IMR-90 (cell line): ENCODE data around the gene SMIM26. TPM values are rescaled to one million over a fixed set of nuclear protein-coding genes. Genes with fewer than 3 reads are reported as not detected.
"Not testable (repeated sequence)": the region's sequence is repeated elsewhere in the genome, so short reads cannot be mapped to it uniquely, and the experiment has no call there.

ENCODE experiments used
- ATAC-seq: fragments of 200-7000 bp; cut with Tn5 transposase; 2 replicates; pipeline ENCODE4 v1.9.1; 2020; ENCODE audit warnings: low read depth, mild to moderate bottlenecking, moderate library complexity
- BruUV-seq: library from RNA; stranded (reverse); fragments of 400-500 nt; replicated peaks from 2 replicates; lab custom pipeline; 2021; lab: Mats Ljungman, UMichigan
- CTCF ChIA-PET: fragments of 300-600 bp; formaldehyde crosslinking; extraction: SDS; loops from one replicate; lab custom pipeline; 2021; ENCODE audit warnings: antibody characterized with exemption; lab: Yijun Ruan, JAX
- POLR2A ChIA-PET: fragments of 300-600 bp; sonication (Branson Sonifier 250); formaldehyde crosslinking; loops from one replicate; lab custom pipeline; 2022; ENCODE audit warnings: antibody characterized with exemption; ENCODE audit not compliant: unreplicated experiment; lab: Charles Lee
- DNase-seq: peaks from one replicate; pipeline ENCODE4 v3.0.0; 2013
- H2AFZ ChIP-seq: replicated peaks from 2 replicates; pipeline ENCODE3; 2013; ENCODE audit warnings: low read length, mild to moderate bottlenecking; ENCODE audit not compliant: poor library complexity
- H2AK5ac ChIP-seq: 2 replicates; pipeline ENCODE4 v1.6.1; 2013; ENCODE audit warnings: low read depth, low read length, inconsistent platforms
- H2AK9ac ChIP-seq: replicated peaks from 2 replicates; pipeline ENCODE3; 2013; ENCODE audit warnings: mild to moderate bottlenecking, low read depth, low read length, moderate library complexity; ENCODE audit not compliant: poor library complexity
- H2BK120ac ChIP-seq: 2 replicates; pipeline ENCODE4 v1.6.1; 2013; ENCODE audit warnings: low read depth, low read length, inconsistent platforms
- H2BK15ac ChIP-seq: 3 replicates; pipeline ENCODE4 v1.6.1; 2013; ENCODE audit warnings: low read depth, low read length, inconsistent platforms
- H2BK20ac ChIP-seq: 2 replicates; pipeline ENCODE4 v1.6.1; 2013; ENCODE audit warnings: low read depth, mild to moderate bottlenecking, inconsistent platforms, low read length, moderate library complexity
- H2BK5ac ChIP-seq: 2 replicates; pipeline ENCODE4 v1.6.1; 2013; ENCODE audit warnings: mild to moderate bottlenecking, low read depth, low read length, inconsistent platforms; ENCODE audit not compliant: poor library complexity, severe bottlenecking
- H3K14ac ChIP-seq: replicated peaks from 2 replicates; pipeline ENCODE4 v1.6.1; 2013; ENCODE audit warnings: low read depth, low read length, inconsistent platforms
- H3K18ac ChIP-seq: 2 replicates; pipeline ENCODE4 v1.6.1; 2013; ENCODE audit warnings: low read depth, low read length, control low read depth
- H3K23ac ChIP-seq: 2 replicates; pipeline ENCODE4 v1.6.1; 2013; ENCODE audit warnings: low read depth, low read length, inconsistent platforms
- H3K27ac ChIP-seq: 2 replicates; pipeline ENCODE4 v1.5.1; 2013; ENCODE audit warnings: mild to moderate bottlenecking, control low read depth, low read length; ENCODE audit not compliant: insufficient read depth
- H3K27me3 ChIP-seq: 2 replicates; pipeline ENCODE4 v1.6.1; 2013; ENCODE audit warnings: low read length; ENCODE audit not compliant: control insufficient read depth, insufficient read depth
- H3K36me3 ChIP-seq: 2 replicates; pipeline ENCODE4 v1.6.1; 2013; ENCODE audit warnings: low read length, mixed read lengths; ENCODE audit not compliant: control insufficient read depth, insufficient read depth
- H3K4ac ChIP-seq: 2 replicates; pipeline ENCODE4 v1.6.1; 2013; ENCODE audit warnings: low read depth, low read length, inconsistent platforms
- H3K4me1 ChIP-seq: 2 replicates; pipeline ENCODE4 v1.6.1; 2013; ENCODE audit warnings: low read length, mixed read lengths; ENCODE audit not compliant: control insufficient read depth, insufficient read depth
- H3K4me2 ChIP-seq: 2 replicates; pipeline ENCODE4 v1.6.1; 2013; ENCODE audit warnings: low read depth, mild to moderate bottlenecking, control low read depth, low read length, moderate library complexity
- H3K4me3 ChIP-seq: 2 replicates; pipeline ENCODE4 v1.5.1; 2013; ENCODE audit warnings: low read depth, mild to moderate bottlenecking, control low read depth, low read length, moderate library complexity; ENCODE audit not compliant: insufficient read depth
- H3K56ac ChIP-seq: 2 replicates; pipeline ENCODE4 v1.6.1; 2013; ENCODE audit warnings: low read length, inconsistent platforms; ENCODE audit not compliant: insufficient read depth; ENCODE audit errors: extremely low read depth
- H3K79me1 ChIP-seq, 2 experiments: 2 replicates each; pipeline ENCODE4 v1.6.1; 2013; ENCODE audit warnings: low read length in 2 of 2, inconsistent platforms in 1 of 2, low read depth in 1 of 2
- H3K9ac ChIP-seq: 2 replicates; pipeline ENCODE4 v1.6.1; 2013; ENCODE audit warnings: low read depth, low read length, control low read depth
- H3K9me1 ChIP-seq: 2 replicates; pipeline ENCODE4 v1.6.1; 2013; ENCODE audit warnings: low read length, inconsistent platforms; ENCODE audit not compliant: insufficient read depth
- H3K9me3 ChIP-seq: 2 replicates; pipeline ENCODE4 v1.6.1; 2013; ENCODE audit warnings: low read length; ENCODE audit not compliant: control insufficient read depth, insufficient read depth
- H4K20me1 ChIP-seq: 2 replicates; pipeline ENCODE4 v1.6.1; 2013; ENCODE audit warnings: low read length, inconsistent platforms; ENCODE audit not compliant: insufficient read depth
- H4K5ac ChIP-seq: 2 replicates; pipeline ENCODE4 v1.6.1; 2013; ENCODE audit warnings: mild to moderate bottlenecking, low read depth, low read length, control low read depth
- H4K8ac ChIP-seq, 2 experiments: 2 replicates each; pipeline ENCODE4 v1.6.1; 2013; ENCODE audit warnings: low read depth in 2 of 2, low read length in 2 of 2, control low read depth in 1 of 2, inconsistent platforms in 1 of 2
- H4K91ac ChIP-seq: 2 replicates; pipeline ENCODE4 v1.6.1; 2013; ENCODE audit warnings: low read depth, low read length, inconsistent platforms; ENCODE audit not compliant: insufficient read depth
- CHD1 ChIP-seq: IDR thresholded peaks from 2 replicates; pipeline ENCODE4 v1.6.1; 2012; ENCODE audit warnings: low read depth, low read length, improper control_type of control experiment
- MXI1 ChIP-seq: IDR thresholded peaks from 2 replicates; pipeline ENCODE4 v1.6.1; 2012; ENCODE audit warnings: low read depth, mild to moderate bottlenecking, low read length, moderate library complexity, borderline replicate concordance
- RFX5 ChIP-seq: IDR thresholded peaks from 2 replicates; pipeline ENCODE4 v1.8.0; 2012; ENCODE audit warnings: low read depth, mild to moderate bottlenecking, low read length, moderate library complexity
- SMC3 ChIP-seq: fragments of 150-350 bp; IDR thresholded peaks from 2 replicates; pipeline ENCODE4 v1.6.1; 2016; ENCODE audit warnings: low read depth, mild to moderate bottlenecking, antibody characterized with exemption, low read length, moderate library complexity
- WGBS, 2 experiments: methylation state at CpG; one replicate each; pipeline versions ENCODE4 v1.1.5 to v1.1.7; 2013; ENCODE audit warnings: missing lambda C conversion rate in 2 of 2; ENCODE audit not compliant: insufficient read length in 1 of 2; ENCODE audit errors: extremely low coverage in 2 of 2; 5-methylcytosine and 5-hydroxymethylcytosine counted together
- dilution Hi-C: fragments of 300-500 bp; cut with HindIII; formaldehyde crosslinking; loops from one replicate; pipeline ENCODE4 v1.14.3; 2018; ENCODE audit warnings: low sequenced_read_pairs; ENCODE audit not compliant: unreplicated experiment
- in situ Hi-C: fragments of 300-500 bp; cut with MboI; formaldehyde crosslinking; loops from 3 replicates; pipeline ENCODE4 v1.14.3; 2019; ENCODE audit warnings: low sequenced_read_pairs, inconsistent platforms, mixed read lengths
- intact Hi-C: fragments of 100-400 bp; cut with micrococcal nuclease; formaldehyde crosslinking; loops from 2 replicates; pipeline ENCODE4 v1.10.0; 2022
- polyA plus RNA-seq, 3 experiments: library from polyadenylated mRNA; depleted of rRNA; stranded (reverse); fragments of >200 nt; gene quantifications; 2 replicates each; pipeline ENCODE4 v1.2.3, GENCODE V29; 2012; ENCODE audit warnings: low replicate concordance in 1 of 3
- total RNA-seq: library from RNA; depleted of rRNA; stranded (reverse); fragments of >200 nt; gene quantifications from 2 replicates; pipeline ENCODE4 v1.2.3, GENCODE V29; 2012

Gene SMIM26
- total and polyA plus RNA-seq, 2 of the 4 experiments (the other 2 are of a cell fraction), result 42.8 to 45.7 TPM

- TF ChIP-seq CHD1 (no peak), SMC3 (no peak), MXI1 (peak; percentile 28; the same call in 1 of the 2 replicates), RFX5 (no peak)
Measured at GRCh38 chr20:18566892-18567738, at the start of gene SMIM26 (continued).

- H3K9me3 ChIP-seq, H4K8ac ChIP-seq, H2AK9ac ChIP-seq, H2BK120ac ChIP-seq, H3K56ac ChIP-seq, H3K4me3 ChIP-seq, ATAC-seq, intact Hi-C loops, H2BK20ac ChIP-seq, dilution Hi-C loops, H3K9ac ChIP-seq, CTCF ChIA-PET, H3K4me2 ChIP-seq, H2BK15ac ChIP-seq, POLR2A ChIA-PET, H2BK5ac ChIP-seq, H2AK5ac ChIP-seq, H2AFZ ChIP-seq, in situ Hi-C loops, H4K5ac ChIP-seq, H3K4me1 ChIP-seq, H3K4ac ChIP-seq, DNase-seq, H3K18ac ChIP-seq, H3K27me3 ChIP-seq, H4K20me1 ChIP-seq, H4K91ac ChIP-seq, H3K27ac ChIP-seq, H3K14ac ChIP-seq, BruUV-seq, H3K23ac ChIP-seq, H3K9me1 ChIP-seq: not testable (repeated sequence)
- Histone ChIP-seq H3K36me3 (peaks cover 19% of the 10 kb centered on the region), H3K79me1 (peaks cover 6 to 13% of the 10 kb centered on the region in 2 experiments; a peak in 3 of 4 replicates)
- 80% methylated on average over 1 of the region's 9 CpGs; no CpG with 5 or more reads in 1 of the 2 experiments for WGBS, 2 experiments
Measured at GRCh38 chr20:18522066-18522465, 45.2 kb upstream of the SMIM26 start.
